ENCODE data around the gene PIGM.

PIGM gene

GRCh38 chr1:160064746-160065145 lies 33.0 kb upstream of the PIGM start:
- TF ChIP-seq FOXA1 (IDR thresholded peaks at IDR 0.05), result no peak
- no peak for TF ChIP-seq CTBP1 (IDR thresholded peaks at IDR 0.05; ENCODE audit: borderline replicate concordance)
- TF ChIP-seq ELF4 (IDR thresholded peaks at IDR 0.05), result no peak
- TF ChIP-seq NFRKB (IDR thresholded peaks at IDR 0.05), result no peak
- ChIA-PET POLR2A (interaction anchor here (1.1 kb wide), 1 partner anchor 13 kb away, joined by 5 read pairs; no protein-coding TSS in a partner anchor), CTCF (interaction anchor here (0.7 kb wide), 1 partner anchor 18 kb away, joined by 4 read pairs; no protein-coding TSS in a partner anchor)
- no peak for DNase-seq (ENCODE audit: extremely low spot score)

DNA sequence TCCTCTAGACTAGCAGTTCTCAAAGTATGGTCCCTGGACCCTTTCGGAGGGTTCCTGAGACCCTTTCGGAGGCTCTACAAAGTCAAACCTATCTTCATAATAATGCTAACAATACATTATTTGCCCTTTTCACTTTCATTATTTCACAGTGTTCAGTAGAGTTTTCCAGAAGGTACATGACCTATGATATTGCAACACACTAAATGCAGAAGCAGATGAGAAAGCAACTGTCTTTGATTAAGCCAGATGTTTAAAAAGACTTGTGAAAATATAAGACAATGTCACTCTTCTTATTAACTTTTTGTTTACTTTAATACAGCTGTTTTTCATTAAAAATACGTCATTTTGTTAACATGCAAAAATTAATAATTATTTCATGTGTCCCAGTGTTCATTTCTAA lies 32.4 kb upstream of the PIGM start:
- TF ChIP-seq ELF4 (IDR thresholded peaks at IDR 0.05) (no peak), LEF1 (IDR thresholded peaks at IDR 0.05; ENCODE audit: borderline replicate concordance) (no peak), TARDBP (IDR thresholded peaks at IDR 0.05) (no peak), FOXA1 (IDR thresholded peaks at IDR 0.05) (no peak), SUZ12 (IDR thresholded peaks at IDR 0.05) (no peak), HDGF (IDR thresholded peaks at IDR 0.05; ENCODE audit: borderline replicate concordance) (no peak), L3MBTL2 (conservative IDR thresholded peaks at IDR 0.05) (no peak), NFRKB (IDR thresholded peaks at IDR 0.05) (no peak), ARNT (IDR thresholded peaks at IDR 0.05) (no peak)
- TF ChIP-seq, protein P1, sequence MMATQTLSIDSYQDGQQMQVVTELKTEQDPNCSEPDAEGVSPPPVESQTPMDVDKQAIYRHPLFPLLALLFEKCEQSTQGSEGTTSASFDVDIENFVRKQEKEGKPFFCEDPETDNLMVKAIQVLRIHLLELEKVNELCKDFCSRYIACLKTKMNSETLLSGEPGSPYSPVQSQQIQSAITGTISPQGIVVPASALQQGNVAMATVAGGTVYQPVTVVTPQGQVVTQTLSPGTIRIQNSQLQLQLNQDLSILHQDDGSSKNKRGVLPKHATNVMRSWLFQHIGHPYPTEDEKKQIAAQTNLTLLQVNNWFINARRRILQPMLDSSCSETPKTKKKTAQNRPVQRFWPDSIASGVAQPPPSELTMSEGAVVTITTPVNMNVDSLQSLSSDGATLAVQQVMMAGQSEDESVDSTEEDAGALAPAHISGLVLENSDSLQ (IDR thresholded peaks at IDR 0.05), result no peak
- CTCF ChIA-PET, result interaction anchor here (1.4 to 2.0 kb wide), 2 partner anchors 14 to 21 kb away, joined by 4 to 7 read pairs; no protein-coding TSS in a partner anchor
- POLR2A ChIA-PET, result interaction anchor here (1.1 kb wide), 1 partner anchor 14 kb away, joined by 5 read pairs; no protein-coding TSS in a partner anchor
- DNase-seq (ENCODE audit: extremely low spot score), result no peak

- TF ChIP-seq FOXK2 (IDR thresholded peaks at IDR 0.05) (no peak), SP1 (IDR thresholded peaks at IDR 0.05) (no peak)
- CTCF ChIA-PET, result interaction anchor here (1.4 to 2.0 kb wide), 2 partner anchors 15 to 22 kb away, joined by 4 to 7 read pairs; no protein-coding TSS in a partner anchor
- no peak for DNase-seq (ENCODE audit: extremely low spot score)
- POLR2A ChIA-PET, result no interaction called here
Observed at GRCh38 chr1:160063176-160063575, 31.4 kb upstream of the PIGM start.

GRCh38 chr1:160062230-160062532 lies 30.4 kb upstream of the PIGM start:
- POLR2A ChIA-PET, result no interaction called here
- DNase-seq (ENCODE audit: extremely low spot score), result no peak
- TF ChIP-seq CTBP1 (IDR thresholded peaks at IDR 0.05; ENCODE audit: borderline replicate concordance) (no peak), ZNF384 (IDR thresholded peaks at IDR 0.05) (no peak), FOXM1 (IDR thresholded peaks at IDR 0.05; ENCODE audit: borderline replicate concordance) (no peak), L3MBTL2 (conservative IDR thresholded peaks at IDR 0.05) (no peak), NFRKB (IDR thresholded peaks at IDR 0.05) (no peak), SP1 (IDR thresholded peaks at IDR 0.05) (no peak), TARDBP (IDR thresholded peaks at IDR 0.05) (no peak)
- TF ChIP-seq, protein P1 (IDR thresholded peaks at IDR 0.05), result no peak
- CTCF ChIA-PET, result interaction anchor here (2.0 kb wide), 1 partner anchor 16 kb away, joined by 7 read pairs; no protein-coding TSS in a partner anchor

DNA sequence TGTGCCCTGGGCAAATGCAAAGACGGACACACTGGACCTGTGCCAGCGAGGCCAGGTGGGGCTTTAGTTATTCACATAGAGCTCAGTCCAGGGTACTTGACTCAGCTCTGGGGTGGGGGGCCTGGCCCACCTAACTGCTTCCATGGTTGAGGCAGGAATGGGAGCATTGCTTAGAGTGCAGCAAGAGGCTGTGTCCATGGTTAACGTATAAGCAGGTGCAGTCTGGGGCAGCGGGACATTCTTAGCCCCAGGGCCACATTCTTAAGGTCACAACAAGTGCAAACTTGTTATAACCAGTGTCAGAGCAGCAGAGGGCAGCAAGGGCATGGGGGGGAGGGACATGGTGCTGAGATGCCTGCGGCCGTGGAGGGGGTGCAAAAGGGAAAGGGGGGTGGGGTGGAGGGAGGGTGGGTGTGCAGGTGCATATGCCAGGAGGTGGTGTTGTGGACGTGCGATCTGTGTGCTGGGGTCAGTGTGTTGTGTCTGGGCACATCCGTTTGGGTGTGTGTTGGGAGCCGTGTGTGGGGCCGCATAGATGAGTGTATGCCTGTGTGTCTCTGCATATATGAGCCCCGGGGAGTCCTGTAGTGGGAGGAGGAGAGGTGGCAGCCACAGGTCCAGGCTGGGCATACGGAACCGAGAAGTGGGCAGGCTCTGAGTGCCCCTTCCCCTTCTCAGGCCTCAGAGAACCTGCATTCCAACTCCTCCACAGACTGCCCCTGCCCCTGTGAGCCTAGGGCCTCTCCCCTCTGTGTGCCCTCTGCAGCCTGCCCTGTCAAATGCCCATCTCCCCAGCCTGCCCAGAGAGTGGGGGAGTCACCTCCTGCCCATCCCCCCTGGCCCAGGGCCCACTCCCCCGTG lies 29.8 kb upstream of the PIGM start:
- no peak for DNase-seq (ENCODE audit: extremely low spot score)
- ChIA-PET CTCF (interaction anchor here (1.9 to 2.5 kb wide), 2 partner anchors 15 to 17 kb away, joined by 6 to 7 read pairs; no protein-coding TSS in a partner anchor), POLR2A (no interaction called here)
- TF ChIP-seq LEF1 (IDR thresholded peaks at IDR 0.05; ENCODE audit: borderline replicate concordance), result no peak
- TF ChIP-seq L3MBTL2 (conservative IDR thresholded peaks at IDR 0.05), result no peak
- TF ChIP-seq TARDBP (IDR thresholded peaks at IDR 0.05), result no peak
- no peak for TF ChIP-seq HDGF (IDR thresholded peaks at IDR 0.05; ENCODE audit: borderline replicate concordance)
- TF ChIP-seq ZNF384 (IDR thresholded peaks at IDR 0.05), result no peak
- TF ChIP-seq ARNT (IDR thresholded peaks at IDR 0.05), result no peak
- TF ChIP-seq SUZ12 (IDR thresholded peaks at IDR 0.05), result no peak
- no peak for TF ChIP-seq BHLHE40 (IDR thresholded peaks at IDR 0.05; ENCODE audit: borderline replicate concordance)
- no peak for TF ChIP-seq SP1 (IDR thresholded peaks at IDR 0.05)
- TF ChIP-seq, protein P1 (IDR thresholded peaks at IDR 0.05), result no peak
- no peak for TF ChIP-seq FOXM1 (IDR thresholded peaks at IDR 0.05; ENCODE audit: borderline replicate concordance)
- TF ChIP-seq NFRKB (IDR thresholded peaks at IDR 0.05), result no peak

DNA sequence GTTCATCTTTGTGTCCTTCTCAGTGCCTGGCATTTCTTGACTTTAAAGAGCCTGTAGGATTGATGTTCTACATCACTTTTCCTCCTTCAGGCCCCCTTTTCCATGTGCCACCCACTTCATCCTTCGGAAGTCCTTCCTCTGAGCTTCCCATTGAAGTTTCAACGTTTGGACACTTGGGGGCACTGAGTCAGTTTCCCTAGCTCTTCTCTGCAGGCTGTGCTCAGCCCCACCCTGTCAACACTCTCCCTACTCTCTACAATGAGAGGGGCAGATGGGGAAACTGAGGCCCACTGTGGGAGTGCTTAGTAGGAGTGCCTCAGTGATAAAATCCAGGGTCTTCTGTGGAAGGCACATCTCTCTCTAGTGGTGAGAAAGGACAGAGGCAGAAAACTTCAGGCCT lies 26.3 kb upstream of the PIGM start:
- ChIA-PET POLR2A (no interaction called here), CTCF (interaction anchor here (0.6 to 1.7 kb wide), 7 partner anchors 9 to 932 kb away, joined by 3 to 20 read pairs (median 10); partner anchors contain the start of gene KCNJ10)
- TF ChIP-seq L3MBTL2 (conservative IDR thresholded peaks at IDR 0.05), result no peak
- TF ChIP-seq TARDBP (IDR thresholded peaks at IDR 0.05), result no peak
- no peak for TF ChIP-seq CTBP1 (IDR thresholded peaks at IDR 0.05; ENCODE audit: borderline replicate concordance)
- TF ChIP-seq FOXA1 (IDR thresholded peaks at IDR 0.05), result no peak
- no peak for TF ChIP-seq HDGF (IDR thresholded peaks at IDR 0.05; ENCODE audit: borderline replicate concordance)
- no peak for TF ChIP-seq ZNF384 (IDR thresholded peaks at IDR 0.05)
- no peak for TF ChIP-seq ARNT (IDR thresholded peaks at IDR 0.05)
- peak; percentile 46 for DNase-seq (ENCODE audit: extremely low spot score)
